Neural cell (in vitro differentiated cells): ENCODE results near the gene SOWAHD. TPM values are rescaled to one million over a fixed set of nuclear protein-coding genes. Genes with fewer than 3 reads are reported as not detected.

Experiments used
- H2AFZ ChIP-seq: fragments of 200-600, 300-800 bp; sonication (generic), shearing (Covaris generic); 2 replicates; pipeline ENCODE4 v1.6.0; 2014; ENCODE audit warnings: low read depth, mild to moderate bottlenecking, antibody characterized with exemption, low read length, moderate library complexity
- H3F3A ChIP-seq: fragments of 200-600 bp; shearing (Covaris generic); 2 replicates; pipeline ENCODE4 v1.6.1; 2016; ENCODE audit warnings: mild to moderate bottlenecking, moderate library complexity, mixed read lengths, antibody characterized with exemption, low read length; ENCODE audit not compliant: insufficient read depth, poor library complexity, severe bottlenecking
- H3K27ac ChIP-seq: fragments of 200-600, 300-800 bp; sonication (generic), shearing (Covaris generic); 2 replicates; pipeline ENCODE4 v1.5.1; 2014; ENCODE audit warnings: mild to moderate bottlenecking, low read length, moderate library complexity
- H3K27me3 ChIP-seq: fragments of 300-800, 200-600 bp; sonication (generic), shearing (Covaris generic); 2 replicates; pipeline ENCODE4 v1.6.0; 2014; ENCODE audit warnings: mild to moderate bottlenecking, low read depth, low read length, moderate library complexity; ENCODE audit not compliant: insufficient read depth
- H3K36me3 ChIP-seq: fragments of 300-800, 200-600 bp; sonication (generic), shearing (Covaris generic); 2 replicates; pipeline ENCODE4 v1.5.1; 2014; ENCODE audit warnings: mild to moderate bottlenecking, antibody characterized with exemption, low read length, moderate library complexity; ENCODE audit not compliant: insufficient read depth
- H3K4me2 ChIP-seq: fragments of 300-800, 200-600 bp; sonication (generic), shearing (Covaris generic); 2 replicates; pipeline ENCODE4 v1.6.0; 2014; ENCODE audit warnings: mild to moderate bottlenecking, low read length
- H3K4me3 ChIP-seq: fragments of 300-800, 200-600 bp; sonication (generic), shearing (Covaris generic); 2 replicates; pipeline ENCODE4 v1.5.1; 2014; ENCODE audit warnings: mild to moderate bottlenecking, low read length, moderate library complexity
- H3K79me2 ChIP-seq: fragments of 200-600 bp; shearing (Covaris generic); replicated peaks from 2 replicates; pipeline ENCODE4 v1.6.0; 2014; ENCODE audit warnings: mild to moderate bottlenecking, low read length, moderate library complexity; ENCODE audit not compliant: insufficient read depth
- H3K9ac ChIP-seq: fragments of 300-800, 200-600 bp; sonication (generic), shearing (Covaris generic); 2 replicates; pipeline ENCODE4 v1.6.1; 2016; ENCODE audit warnings: mild to moderate bottlenecking, low read length, mixed read lengths
- H3K9me2 ChIP-seq: fragments of 200-600 bp; shearing (Covaris generic); 2 replicates; pipeline ENCODE4 v1.6.1; 2016; ENCODE audit warnings: mild to moderate bottlenecking, low read length, mixed read lengths; ENCODE audit not compliant: insufficient read depth
- H3K9me3 ChIP-seq: fragments of 200-600, 300-800 bp; sonication (generic), shearing (Covaris generic); 2 replicates; pipeline ENCODE4 v1.6.1; 2016; ENCODE audit warnings: mild to moderate bottlenecking, mixed run types, low read length, moderate library complexity, mixed read lengths
- H4K20me1 ChIP-seq: fragments of 200-600 bp; shearing (Covaris generic); 2 replicates; pipeline ENCODE4 v1.6.1; 2016; ENCODE audit warnings: mild to moderate bottlenecking, mixed run types; ENCODE audit not compliant: insufficient read depth
- CTCF ChIP-seq: fragments of 450-650 bp; IDR thresholded peaks from 2 replicates; pipeline ENCODE4 v1.5.1; 2014; ENCODE audit warnings: antibody characterized with exemption, mild to moderate bottlenecking, moderate library complexity; ENCODE audit not compliant: poor library complexity, severe bottlenecking
- EP300 ChIP-seq: fragments of 450-650 bp; conservative IDR thresholded peaks from 2 replicates; pipeline ENCODE4 v1.6.1; 2014; ENCODE audit warnings: antibody characterized with exemption, mild to moderate bottlenecking, moderate library complexity; ENCODE audit not compliant: poor library complexity, severe bottlenecking
- EZH2 ChIP-seq: fragments of 200-600, 300-800 bp; shearing (Covaris generic), sonication (generic); IDR thresholded peaks from 2 replicates; pipeline ENCODE4 v1.6.1; 2014; ENCODE audit warnings: antibody characterized with exemption, low read length, borderline replicate concordance, mild to moderate bottlenecking; ENCODE audit not compliant: insufficient read depth, poor library complexity, severe bottlenecking
- MXI1 ChIP-seq: fragments of 450-650 bp; conservative IDR thresholded peaks from 2 replicates; pipeline ENCODE4 v1.6.1; 2014; ENCODE audit warnings: antibody characterized with exemption, mild to moderate bottlenecking; ENCODE audit not compliant: poor library complexity, severe bottlenecking
- POLR2AphosphoS5 ChIP-seq: IDR thresholded peaks from 2 replicates; pipeline ENCODE4 v1.6.1; 2012
- RAD21 ChIP-seq: fragments of 450-650 bp; conservative IDR thresholded peaks from 2 replicates; pipeline ENCODE4 v1.6.1; 2014; ENCODE audit warnings: antibody characterized with exemption, mild to moderate bottlenecking, moderate library complexity
- REST ChIP-seq: IDR thresholded peaks from 2 replicates; pipeline ENCODE4 v1.6.1; 2012; ENCODE audit warnings: borderline replicate concordance
- SMC3 ChIP-seq: fragments of 450-650 bp; conservative IDR thresholded peaks from 2 replicates; pipeline ENCODE4 v1.6.1; 2014; ENCODE audit warnings: antibody characterized with exemption, mild to moderate bottlenecking, moderate library complexity; ENCODE audit not compliant: poor library complexity
- TAF1 ChIP-seq: IDR thresholded peaks from 2 replicates; pipeline ENCODE4 v1.6.1; 2012; ENCODE audit warnings: low read depth
- polyA plus RNA-seq: library from polyadenylated mRNA; depleted of rRNA; stranded (reverse); fragments of >200 nt; gene quantifications from 2 replicates; pipeline ENCODE4 v1.2.3, GENCODE V29; 2014

Gene SOWAHD
- polyA plus RNA-seq, 1 donor from 2014 or later: not detected

GRCh38 chrX:119762718-119763117 is 4.3 kb downstream of the SOWAHD start:
- Histone ChIP-seq H4K20me1 (no peaks in the 10 kb centered on the region), H3K79me2 (no peaks in the 10 kb centered on the region), H3K27me3 (peaks cover 28% of the 10 kb centered on the region), H3K9me2 (no peaks in the 10 kb centered on the region), H3K4me3 (no peak overlapping the region), H3K27ac (no peak overlapping the region), H3K4me2 (no peak overlapping the region), H3K9ac (no peak overlapping the region), H3K9me3 (no peaks in the 10 kb centered on the region), H2AFZ (no peak overlapping the region), H3F3A (no peaks in the 10 kb centered on the region), H3K36me3 (no peaks in the 10 kb centered on the region)
- TF ChIP-seq SMC3: no peak
- no peak for TF ChIP-seq REST
- no peak for TF ChIP-seq EP300
- no peak for TF ChIP-seq TAF1
- TF ChIP-seq MXI1: no peak
- TF ChIP-seq RAD21: no peak
- TF ChIP-seq EZH2: no peak
- no peak for TF ChIP-seq CTCF

- Histone ChIP-seq H4K20me1 (no peaks in the 10 kb centered on the region), H3K27me3 (peaks cover 23% of the 10 kb centered on the region), H3K4me3 (no peak overlapping the region), H3K36me3 (no peaks in the 10 kb centered on the region), H3F3A (no peaks in the 10 kb centered on the region), H3K27ac (no peak overlapping the region), H3K9me2 (no peaks in the 10 kb centered on the region), H3K9ac (no peak overlapping the region), H3K9me3 (no peaks in the 10 kb centered on the region), H3K4me2 (no peak overlapping the region), H3K79me2 (no peaks in the 10 kb centered on the region), H2AFZ (no peak overlapping the region)
- TF ChIP-seq EP300 (no peak), CTCF (no peak), SMC3 (no peak), EZH2 (no peak), REST (no peak), MXI1 (no peak), POLR2AphosphoS5 (no peak), TAF1 (no peak)
Observed at GRCh38 chrX:119763181-119763580, 4.8 kb downstream of the SOWAHD start.
